HG03103 (cell line): ENCODE measurements around the gene COP1.
"Not testable (repeated sequence)": the region's sequence is repeated elsewhere in the genome, so short reads cannot be mapped to it uniquely, and the experiment has no call there.

Source experiments
- ATAC-seq: cut with Tn5 transposase; IDR thresholded peaks from one replicate; pipeline ENCODE4 v1.9.1; 2021; ENCODE audit warnings: low read depth; ENCODE audit not compliant: unreplicated experiment

The COP1 gene

GRCh38 chr1:176051402-176051801, 155.7 kb downstream of the COP1 start:
- ATAC-seq, result no peak

- ATAC-seq, result no peak
These were observed 157.5 kb downstream of the COP1 start for GRCh38 chr1:176049582-176049981.

- ATAC-seq, result no peak
These were observed 160.2 kb downstream of the COP1 start for GRCh38 chr1:176046926-176047325.

- ATAC-seq, result no peak
These were observed 163.5 kb downstream of the COP1 start for GRCh38 chr1:176043537-176043936.

GRCh38 chr1:176033881-176034280, 173.2 kb downstream of the COP1 start:
- no peak for ATAC-seq

- ATAC-seq, result no peak
These were observed 173.6 kb downstream of the COP1 start for GRCh38 chr1:176033474-176033873.

- no peak for ATAC-seq
These were observed 174.9 kb downstream of the COP1 start for GRCh38 chr1:176032040-176032645.

- ATAC-seq, result no peak
These were observed 177.5 kb downstream of the COP1 start for GRCh38 chr1:176029609-176030008.

- no peak for ATAC-seq
These were observed 177.9 kb downstream of the COP1 start for GRCh38 chr1:176029155-176029554.

- ATAC-seq, result not testable (repeated sequence)
These were observed 179.2 kb downstream of the COP1 start for GRCh38 chr1:176027934-176028333.

GRCh38 chr1:176022574-176022973, 184.5 kb downstream of the COP1 start:
- ATAC-seq, result no peak

GRCh38 chr1:176017722-176018121, 189.4 kb downstream of the COP1 start:
- ATAC-seq, result peak; percentile 58

GRCh38 chr1:176009951-176010350, 197.1 kb downstream of the COP1 start:
- ATAC-seq, result no peak

GRCh38 chr1:176007756-176008389, 199.2 kb downstream of the COP1 start:
- not testable (repeated sequence) for ATAC-seq

GRCh38 chr1:175994660-175995059, 212.4 kb downstream of the COP1 start:
- ATAC-seq, result not testable (repeated sequence)

GRCh38 chr1:175992825-175993224, 214.3 kb downstream of the COP1 start:
- ATAC-seq, result not testable (repeated sequence)

- not testable (repeated sequence) for ATAC-seq
These were observed 214.9 kb downstream of the COP1 start for GRCh38 chr1:175992202-175992601.

GRCh38 chr1:175984813-175985212, 222.3 kb downstream of the COP1 start:
- no peak for ATAC-seq

- no peak for ATAC-seq
These were observed 222.9 kb downstream of the COP1 start for GRCh38 chr1:175984057-175984812.

GRCh38 chr1:175983363-175983762, 223.7 kb downstream of the COP1 start:
- not testable (repeated sequence) for ATAC-seq

GRCh38 chr1:175981128-175981527, 226.0 kb downstream of the COP1 start:
- ATAC-seq, result no peak

- no peak for ATAC-seq
These were observed 228.2 kb downstream of the COP1 start for GRCh38 chr1:175978926-175979325.
